SW480 (cell line): ENCODE data around the gene APOBEC3B.
"Not testable (repeated sequence)": the region's sequence is repeated elsewhere in the genome, so short reads cannot be mapped to it uniquely, and the experiment has no call there.

Experiments used
- DNase-seq: peaks from one replicate; pipeline ENCODE4 v3.0.0-alpha.2; 2016; ENCODE audit warnings: low spot score

APOBEC3B gene

GRCh38 chr22:38981992-38982927 is at the start of gene APOBEC3B:
Gene APOBEC3B, plus strand, starts transcription at chr22:38982347. Its CDS starts 107 bp downstream, at chr22:38982454.
- peak; percentile 96 for DNase-seq

GRCh38 chr22:38935023-38935422 is 47.1 kb upstream of the APOBEC3B start:
- peak; percentile 72 for DNase-seq

- no peak for DNase-seq
These were observed 46.5 kb upstream of the APOBEC3B start for GRCh38 chr22:38935616-38936015.

GRCh38 chr22:38936562-38936961 is 45.6 kb upstream of the APOBEC3B start:
- no peak for DNase-seq

GRCh38 chr22:38937036-38937435 is 45.1 kb upstream of the APOBEC3B start:
- no peak for DNase-seq

GRCh38 chr22:38937541-38937940 is 44.6 kb upstream of the APOBEC3B start:
- no peak for DNase-seq

- no peak for DNase-seq
These were observed 43.9 kb upstream of the APOBEC3B start for GRCh38 chr22:38938221-38938620.

GRCh38 chr22:38938925-38939324 is 43.2 kb upstream of the APOBEC3B start:
- no peak for DNase-seq

- DNase-seq, result no peak
These were observed 41.2 kb upstream of the APOBEC3B start for GRCh38 chr22:38940811-38941384.

GRCh38 chr22:38941488-38941987 is 40.6 kb upstream of the APOBEC3B start:
- no peak for DNase-seq

GRCh38 chr22:38942702-38943101 is 39.4 kb upstream of the APOBEC3B start:
- no peak for DNase-seq

- no peak for DNase-seq
These were observed 38.9 kb upstream of the APOBEC3B start for GRCh38 chr22:38943201-38943600.

GRCh38 chr22:38943882-38944281 is 38.3 kb upstream of the APOBEC3B start:
- DNase-seq, result no peak

- no peak for DNase-seq
These were observed 37.5 kb upstream of the APOBEC3B start for GRCh38 chr22:38944653-38945052.

GRCh38 chr22:38945706-38946338 is 36.3 kb upstream of the APOBEC3B start:
- DNase-seq, result not testable (repeated sequence)

GRCh38 chr22:38946771-38947170 is 35.4 kb upstream of the APOBEC3B start:
- no peak for DNase-seq

GRCh38 chr22:38947321-38948140 is 34.6 kb upstream of the APOBEC3B start:
- DNase-seq, result no peak

GRCh38 chr22:38948181-38948940 is 33.8 kb upstream of the APOBEC3B start:
- no peak for DNase-seq

- no peak for DNase-seq
These were observed 32.2 kb upstream of the APOBEC3B start for GRCh38 chr22:38949889-38950405.

- DNase-seq, result no peak
These were observed 31.4 kb upstream of the APOBEC3B start for GRCh38 chr22:38950527-38951295.
